AG10803 (cell line): ENCODE data around the gene GPA33.

Experiments used
- DNase-seq: peaks from one replicate; pipeline ENCODE4 v3.0.0; 2010; ENCODE audit warnings: low read depth
- H3K4me3 ChIP-seq: 2 replicates; pipeline ENCODE4 v1.5.1; 2011; ENCODE audit warnings: mild to moderate bottlenecking, low read length, control low read depth
- CTCF ChIP-seq: conservative IDR thresholded peaks from 2 replicates; pipeline ENCODE4 v1.5.1; 2011; ENCODE audit warnings: mild to moderate bottlenecking, low read length, control low read depth, inconsistent platforms

Gene GPA33

GRCh38 chr1:167109125-167109524 lies 18.9 kb upstream of the GPA33 start:
- DNase-seq, result no peak
- no peak overlapping the region for H3K4me3 ChIP-seq
- no peak for TF ChIP-seq CTCF

- TF ChIP-seq CTCF, result no peak
Observed at GRCh38 chr1:167107456-167107855, 17.3 kb upstream of the GPA33 start.

GRCh38 chr1:167106119-167106461 lies 15.9 kb upstream of the GPA33 start:
- H3K4me3 ChIP-seq, result no peak overlapping the region
- TF ChIP-seq CTCF, result no peak

More at GRCh38 chr1:167107456-167107855, 17.3 kb upstream of the GPA33 start:
- H3K4me3 ChIP-seq, result no peak overlapping the region
- DNase-seq, result no peak

GRCh38 chr1:167105271-167106118 lies 15.3 kb upstream of the GPA33 start:
- H3K4me3 ChIP-seq, result no peak overlapping the region
- DNase-seq, result no peak
- no peak for TF ChIP-seq CTCF

More at GRCh38 chr1:167106119-167106461, 15.9 kb upstream of the GPA33 start:
- DNase-seq, result no peak

- no peak for TF ChIP-seq CTCF
- H3K4me3 ChIP-seq, result no peak overlapping the region
- DNase-seq, result no peak
Observed at GRCh38 chr1:167104256-167104633, 14.1 kb upstream of the GPA33 start.

GRCh38 chr1:167102906-167103573 lies 12.9 kb upstream of the GPA33 start:
- DNase-seq, result no peak
- TF ChIP-seq CTCF, result no peak
- H3K4me3 ChIP-seq, result no peak overlapping the region

GRCh38 chr1:167101754-167102153 lies 11.6 kb upstream of the GPA33 start:
- H3K4me3 ChIP-seq, result no peak overlapping the region
- DNase-seq, result no peak
- no peak for TF ChIP-seq CTCF
